SH-SY5Y (cell line): ENCODE data around the gene PLCL2.

Experiments used
- GATA2 ChIP-seq: IDR thresholded peaks from 2 replicates; pipeline ENCODE4 v1.6.1; 2011; ENCODE audit warnings: mild to moderate bottlenecking, low read depth, low read length
- GATA3 ChIP-seq: IDR thresholded peaks from 2 replicates; pipeline ENCODE4 v1.6.1; 2011; ENCODE audit warnings: low read depth, mild to moderate bottlenecking, low read length, moderate library complexity

PLCL2 gene

DNA sequence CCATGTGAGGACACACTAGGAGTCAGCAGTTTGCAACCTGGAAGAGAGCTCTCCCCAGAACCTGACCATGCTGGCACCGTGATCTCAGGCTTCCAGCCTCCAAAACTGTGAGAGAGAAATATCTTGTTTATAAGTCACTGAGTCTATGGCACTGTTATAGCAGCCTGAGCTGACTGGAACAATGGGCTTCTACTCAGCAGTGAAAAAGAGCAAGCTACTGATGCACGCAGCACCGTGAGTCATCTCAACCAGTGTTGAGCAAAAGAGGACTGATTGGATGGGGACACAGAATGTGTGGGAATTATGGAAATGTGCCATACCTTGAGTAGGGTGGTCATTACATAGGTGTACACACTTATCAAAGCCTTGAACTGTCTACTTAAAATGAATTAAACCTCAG, 230.4 kb downstream of the PLCL2 start:
- no peak for TF ChIP-seq GATA2
- TF ChIP-seq GATA3 = no peak

DNA sequence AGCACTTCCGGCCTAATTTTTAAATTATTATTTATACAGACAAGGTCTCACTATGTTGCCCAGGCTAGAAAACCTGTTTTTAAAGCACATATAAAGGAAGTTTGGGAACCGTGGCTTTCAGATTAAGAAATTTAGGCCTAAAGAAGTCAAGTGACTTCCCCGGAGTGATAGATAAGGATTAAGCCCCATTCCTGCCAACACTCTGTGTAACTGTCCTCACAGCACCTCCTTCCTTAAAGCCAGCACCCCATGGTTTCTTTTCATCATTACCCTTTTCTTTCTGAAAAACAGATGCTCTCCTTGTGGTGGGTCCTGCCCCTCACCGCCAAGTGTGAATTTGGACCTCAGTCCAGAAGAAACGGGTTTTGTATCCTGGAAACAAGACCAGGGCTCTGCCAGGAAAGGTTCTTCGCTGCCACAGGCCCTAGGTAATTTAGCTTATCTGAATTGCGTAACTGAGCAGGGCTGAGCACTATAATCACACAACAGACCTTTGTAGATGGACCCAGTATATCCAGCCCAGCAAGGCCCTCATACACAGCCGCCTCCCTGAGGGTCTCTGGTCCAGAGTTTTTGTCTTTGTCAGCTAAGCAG, 231.3 kb downstream of the PLCL2 start:
- TF ChIP-seq GATA2 = no peak
- TF ChIP-seq GATA3 = no peak

DNA sequence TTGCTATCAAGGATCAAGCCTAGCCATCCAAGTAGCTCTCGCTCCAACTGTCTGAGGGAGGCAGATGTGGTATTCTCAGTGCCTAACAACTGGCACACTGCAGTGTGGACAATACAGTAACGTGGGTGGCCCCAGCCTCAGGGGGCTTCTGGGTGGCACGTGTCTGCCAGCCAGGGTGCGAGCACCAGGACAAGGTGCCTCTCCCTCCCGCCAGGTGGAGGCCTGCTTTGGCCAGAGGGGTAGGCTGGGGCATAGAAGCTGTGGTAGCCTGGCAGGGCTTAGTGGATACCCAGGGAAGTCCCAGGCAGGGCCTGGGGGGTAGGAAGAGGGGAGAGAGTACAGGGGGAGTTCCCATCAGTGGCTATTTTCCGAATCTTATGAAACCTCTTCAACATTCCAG, 234.0 kb downstream of the PLCL2 start:
- TF ChIP-seq GATA2 = no peak
- TF ChIP-seq GATA3 = no peak

DNA sequence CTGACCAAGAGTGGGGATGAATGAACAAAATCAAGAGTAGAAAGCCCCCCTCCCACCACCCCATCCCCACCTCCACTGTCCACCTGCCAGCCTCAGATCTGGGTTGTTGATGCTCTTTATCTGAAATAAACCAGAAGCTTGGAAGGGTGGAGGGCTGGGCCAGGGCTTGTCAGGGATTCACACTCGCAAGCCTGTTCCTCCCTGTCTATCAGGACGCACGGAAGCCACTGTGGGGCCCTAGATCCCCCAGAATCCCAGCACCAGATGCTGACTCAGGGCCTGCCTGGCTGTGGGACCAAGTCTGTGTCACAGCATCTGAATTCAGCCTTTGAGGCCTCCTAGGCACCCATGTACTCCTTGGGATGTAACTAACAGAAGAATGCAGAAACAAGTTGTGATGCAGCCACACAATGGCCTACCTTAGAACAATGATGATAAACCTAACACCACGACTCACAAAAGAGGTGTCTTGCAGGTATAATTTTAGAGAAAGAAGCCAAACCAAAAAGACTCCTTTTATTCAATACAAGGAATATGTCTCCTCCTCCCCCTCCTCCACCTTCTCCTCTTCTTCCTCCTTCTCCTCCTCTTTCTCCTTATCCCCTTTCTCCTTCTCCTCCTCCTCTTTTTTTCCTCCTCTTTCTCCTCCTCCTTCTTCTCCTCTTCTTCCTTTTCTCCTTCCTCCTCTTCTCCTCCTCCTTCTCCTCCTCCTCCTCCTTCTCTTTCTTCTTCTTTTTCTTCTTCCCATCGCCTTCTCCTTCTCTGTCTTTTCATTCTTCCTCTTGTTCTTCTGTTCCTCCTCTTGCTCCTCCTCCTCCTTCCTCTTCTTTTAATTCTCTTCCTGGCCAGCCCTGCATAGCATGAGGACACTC, 234.7 kb downstream of the PLCL2 start:
- no peak for TF ChIP-seq GATA2
- no peak for TF ChIP-seq GATA3

DNA sequence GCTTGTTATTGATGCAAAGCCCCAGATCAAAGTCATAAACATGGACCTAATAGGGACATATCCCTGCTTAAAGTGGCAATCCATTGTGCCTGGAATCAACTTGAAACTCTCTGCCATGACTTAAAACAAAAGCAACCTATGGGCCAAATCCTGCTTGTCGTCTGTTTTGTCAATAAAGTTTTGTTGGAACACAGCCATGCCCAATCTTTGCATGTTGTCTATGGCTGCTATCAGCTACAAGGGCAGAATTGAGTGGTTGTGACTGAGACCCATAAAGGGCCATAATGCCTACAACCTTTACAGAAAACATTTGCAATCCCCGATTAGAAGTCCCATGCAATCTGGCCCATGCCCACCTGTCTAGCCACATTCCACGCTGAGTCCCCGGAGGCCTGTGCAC, 235.4 kb downstream of the PLCL2 start:
- TF ChIP-seq GATA3 (no peak), GATA2 (no peak)

DNA sequence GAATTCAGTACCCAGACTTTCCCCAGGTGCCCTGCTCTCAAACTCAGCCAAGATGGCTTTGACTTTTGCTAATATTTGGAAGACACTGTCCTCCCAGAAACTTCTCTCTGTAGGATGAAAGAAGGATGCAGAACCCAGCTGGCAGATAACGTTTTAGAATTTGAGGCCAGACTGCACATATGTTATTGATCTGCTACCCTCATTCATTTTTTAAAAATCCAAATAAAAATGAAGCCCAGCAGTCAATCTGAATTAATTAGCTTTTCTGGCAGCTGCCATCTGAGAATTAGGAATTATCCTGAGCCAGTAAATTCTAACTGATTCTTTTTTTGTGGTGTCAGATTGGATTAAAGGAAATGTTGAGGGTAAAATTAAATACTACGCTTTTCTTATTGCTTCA, 236.6 kb downstream of the PLCL2 start:
- no peak for TF ChIP-seq GATA2
- no peak for TF ChIP-seq GATA3

DNA sequence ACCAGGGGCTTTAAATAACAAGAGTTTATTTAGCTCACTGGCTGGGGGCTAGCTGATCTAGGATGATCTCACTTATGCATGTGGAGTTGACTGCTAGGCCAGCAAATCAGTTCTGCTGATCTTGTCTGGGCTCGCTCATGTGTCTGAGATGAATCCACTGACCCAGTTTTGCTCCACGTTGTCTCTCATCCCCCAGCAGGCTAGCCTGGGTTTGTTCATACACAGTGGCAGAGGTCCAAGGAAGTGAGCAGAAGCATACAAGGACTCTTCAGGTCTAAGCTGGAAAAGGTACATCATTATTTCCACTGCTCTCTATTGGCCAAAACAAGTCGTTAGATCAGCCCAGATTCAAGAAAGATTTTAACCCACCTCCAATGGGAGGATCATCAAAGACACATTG, 238.0 kb downstream of the PLCL2 start:
- TF ChIP-seq GATA3 (no peak), GATA2 (no peak)

DNA sequence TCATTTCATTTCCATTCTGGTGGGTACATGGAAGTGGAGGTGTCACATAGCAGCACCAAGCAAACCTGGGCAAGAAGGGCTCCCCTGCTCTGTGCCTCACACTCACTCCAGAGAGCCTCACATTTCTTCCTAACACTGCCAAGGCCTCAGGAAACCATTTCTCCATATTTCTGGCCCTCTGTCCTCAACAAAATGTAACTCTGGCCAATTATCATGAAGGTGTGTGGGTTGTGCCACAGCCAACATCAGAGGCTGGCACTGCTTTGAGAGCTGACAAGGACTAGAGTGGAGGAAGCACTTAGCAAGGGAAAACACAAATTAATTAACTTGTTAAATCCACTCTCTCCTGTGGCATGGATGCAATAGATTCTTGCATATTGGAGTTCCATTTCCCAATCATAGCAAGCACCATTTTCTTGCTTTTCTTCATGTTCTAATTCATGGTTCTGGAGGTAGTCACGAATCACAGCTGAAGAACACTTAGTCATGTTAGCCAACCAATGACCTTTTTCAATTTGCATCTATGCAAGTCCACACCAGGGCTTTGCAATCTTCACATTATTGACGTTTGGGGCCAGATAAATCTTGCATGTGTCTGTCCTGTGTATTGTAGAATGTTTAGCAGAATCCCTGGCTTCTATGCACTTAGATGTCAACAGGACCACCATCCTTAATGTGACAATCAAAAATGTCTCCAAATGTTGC, 241.1 kb downstream of the PLCL2 start:
- TF ChIP-seq GATA2 (no peak), GATA3 (no peak)

DNA sequence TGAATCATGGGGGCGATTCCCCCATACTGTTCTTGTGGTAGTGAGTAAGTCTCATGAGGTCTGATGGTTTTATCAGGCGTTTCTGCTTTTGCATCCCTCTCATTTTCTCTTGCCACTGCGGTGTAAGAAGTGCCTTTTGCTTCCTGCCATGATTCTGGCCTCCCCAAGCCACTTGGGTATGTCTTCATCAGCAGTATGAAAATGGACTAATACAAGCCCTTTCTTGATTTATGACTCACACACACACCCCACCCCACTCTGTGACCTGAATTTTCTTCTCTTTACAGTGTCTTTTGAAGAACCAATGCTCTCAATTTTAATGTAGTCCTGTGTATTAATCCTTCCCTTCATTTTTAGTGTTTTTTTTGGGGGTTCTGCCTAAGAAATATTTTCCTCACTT, 244.8 kb downstream of the PLCL2 start:
- TF ChIP-seq GATA3 (no peak), GATA2 (no peak)

DNA sequence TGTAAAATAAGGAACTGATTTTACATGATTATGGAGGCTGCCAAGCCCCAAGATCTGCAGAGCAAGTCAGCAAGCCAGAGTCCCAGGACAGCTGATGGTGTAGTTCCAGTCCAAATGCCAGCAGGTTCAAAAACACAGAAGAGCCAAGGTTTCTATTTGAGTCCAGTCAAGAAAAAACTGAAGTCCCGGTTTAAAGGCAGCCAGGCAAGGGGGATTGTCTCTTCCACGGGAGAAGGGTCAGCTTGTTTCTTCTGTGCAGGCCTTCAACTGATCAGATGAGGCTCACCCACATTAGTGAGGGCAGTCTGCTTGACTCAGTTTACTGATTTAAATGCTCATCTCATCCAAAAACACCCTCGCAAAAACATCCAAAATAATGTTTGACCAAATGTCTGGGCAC, 246.2 kb downstream of the PLCL2 start:
- no peak for TF ChIP-seq GATA3
- TF ChIP-seq GATA2 = no peak

DNA sequence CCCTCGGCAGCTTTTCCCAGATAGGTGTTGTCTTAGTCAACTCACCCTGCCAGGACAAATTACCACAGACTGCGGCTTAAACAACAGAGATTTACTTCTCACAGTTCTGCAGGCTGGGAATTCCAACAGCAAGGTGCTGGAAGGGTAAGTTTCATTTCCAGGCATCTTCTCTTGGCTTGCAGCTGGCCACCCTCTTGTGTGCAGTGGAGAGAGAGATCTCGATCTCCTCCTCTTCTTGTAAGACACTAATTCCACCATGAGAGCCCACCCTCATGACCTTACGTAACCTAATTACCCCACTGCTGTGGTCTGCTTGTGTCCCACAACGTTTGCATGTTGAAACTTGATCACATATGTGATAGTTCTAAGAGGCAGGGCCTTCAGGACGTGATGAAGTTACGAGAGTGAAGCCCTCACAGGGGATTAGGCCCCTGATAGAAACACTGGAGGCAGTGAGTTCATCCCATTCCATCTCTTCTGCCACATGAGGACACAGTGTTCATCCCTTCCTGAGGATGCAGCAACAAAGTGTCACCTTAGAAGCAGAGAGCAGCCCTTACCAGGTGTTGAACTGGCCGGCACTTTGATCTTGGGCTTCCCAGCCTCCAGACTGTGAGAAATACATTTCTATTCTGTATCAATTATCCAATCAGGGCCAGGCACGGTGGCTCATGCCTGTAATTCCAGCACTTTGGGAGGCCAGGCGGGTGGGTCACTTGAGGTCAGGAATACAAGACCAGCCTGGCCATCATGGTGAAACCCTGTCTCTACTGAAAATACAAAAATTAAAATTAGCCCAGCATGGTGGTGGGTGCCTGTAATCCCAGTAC, 247.7 kb downstream of the PLCL2 start:
- TF ChIP-seq GATA3 = no peak
- TF ChIP-seq GATA2 = no peak

DNA sequence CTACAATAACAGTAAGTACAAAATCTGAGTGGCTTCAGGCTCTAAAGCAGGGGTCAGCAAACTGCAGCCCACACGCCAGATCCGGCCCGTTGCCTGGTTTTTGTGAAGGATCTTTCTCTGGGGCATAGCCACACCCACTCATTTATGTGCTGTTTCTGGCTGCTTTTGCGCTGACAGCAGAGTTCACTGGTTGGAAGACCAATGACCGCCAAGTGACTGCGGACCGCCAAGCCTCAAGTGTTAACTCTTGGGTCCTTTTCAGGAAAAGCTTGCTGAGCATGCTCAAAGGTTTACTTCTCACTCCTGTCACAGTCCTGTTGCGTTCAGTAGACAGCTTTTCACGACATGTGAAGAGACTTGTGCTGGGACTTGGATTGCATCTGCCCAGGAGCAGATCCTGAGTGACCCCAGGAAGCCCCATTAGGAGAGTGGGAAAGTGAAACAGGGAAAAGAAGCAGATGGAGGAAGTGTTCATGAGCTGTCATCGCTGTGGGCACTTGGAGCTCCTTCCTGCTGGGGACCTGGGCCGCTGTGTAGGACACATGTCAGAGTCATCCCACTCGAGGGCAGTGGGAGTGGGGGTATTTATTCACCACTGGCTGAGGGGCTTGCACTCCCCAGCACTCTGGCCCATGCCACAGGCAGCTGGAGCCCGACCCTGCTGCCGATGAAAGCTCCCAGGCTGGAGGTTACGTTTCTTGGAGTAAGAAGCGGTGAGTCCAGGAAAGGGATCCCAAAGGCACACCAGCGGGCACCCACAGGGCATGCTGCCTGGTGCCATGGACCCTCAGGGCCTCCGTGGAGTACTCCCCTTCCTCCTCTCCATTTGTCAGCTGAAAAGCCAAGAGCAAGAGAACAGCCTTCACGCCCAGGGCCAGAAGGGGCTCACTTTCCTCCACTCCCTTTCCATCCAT, 249.1 kb downstream of the PLCL2 start:
- TF ChIP-seq GATA2 (no peak), GATA3 (no peak)

DNA sequence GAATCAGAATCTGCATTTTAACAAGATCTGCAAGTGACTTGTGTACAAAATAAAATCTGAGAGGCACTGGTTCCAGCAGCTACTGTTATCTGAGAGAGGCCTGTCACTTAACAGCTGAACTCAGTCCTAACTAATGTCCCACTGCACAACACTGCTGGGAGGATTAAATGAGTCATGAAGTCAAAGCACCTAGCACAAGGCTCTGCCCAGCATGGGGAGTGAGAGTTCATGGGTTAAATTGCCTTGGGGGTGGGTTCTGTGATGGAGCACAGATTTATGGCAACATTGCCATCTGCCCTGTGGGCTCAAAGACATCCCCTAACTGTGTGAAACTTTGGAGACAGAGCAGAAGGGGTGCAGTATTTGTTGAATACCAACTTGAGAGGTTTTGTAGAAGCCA, 250.9 kb downstream of the PLCL2 start:
- TF ChIP-seq GATA2 (no peak), GATA3 (no peak)
